ENCODE data around the gene PLCD1.

- TF ChIP-seq CTCF (IDR thresholded peaks at IDR 0.05) (no peak), POLR2AphosphoS5 (IDR thresholded peaks at IDR 0.05) (no peak), POLR2A (IDR thresholded peaks at IDR 0.05) (no peak)
These were observed 29.6 kb downstream of the PLCD1 start for GRCh38 chr3:37999836-38000235.
